Keratinocyte (primary cell): ENCODE data around the gene PHACTR1. TPM values are rescaled to one million over a fixed set of nuclear protein-coding genes. Genes with fewer than 3 reads are reported as not detected.
A peak's percentile ranks its signal among the peaks of the same experiment; 100 is the strongest.

ENCODE experiments used
- DNase-seq: peaks from one replicate; pipeline ENCODE4 v3.0.0-alpha.2; 2011; ENCODE audit warnings: low read depth, missing footprints, low spot score
- FAIRE-seq: peaks from 2 replicates; lab custom pipeline; 2011; peaks lifted over from hg19 to GRCh38; lab: Jason Lieb, UNC
- H2AFZ ChIP-seq: 2 replicates; pipeline ENCODE4 v1.6.0; 2012; ENCODE audit warnings: low read length, control low read depth, inconsistent platforms; ENCODE audit not compliant: control insufficient read depth
- H3K27ac ChIP-seq: 2 replicates; pipeline ENCODE4 v1.5.1; 2011; ENCODE audit warnings: low read length; ENCODE audit not compliant: control insufficient read depth, insufficient read depth
- H3K27me3 ChIP-seq: 3 replicates; pipeline ENCODE4 v1.6.0; 2011; ENCODE audit warnings: low read length; ENCODE audit not compliant: control insufficient read depth, insufficient read depth; ENCODE audit errors: extremely low read depth
- H3K36me3 ChIP-seq, 2 experiments: 2 replicates in 1 of 2; 3 replicates in 1 of 2; pipeline ENCODE4 v1.5.1; 2011; ENCODE audit warnings: low read length in 2 of 2, mild to moderate bottlenecking in 1 of 2; ENCODE audit not compliant: control insufficient read depth in 2 of 2, insufficient read depth in 2 of 2; ENCODE audit errors: extremely low read depth in 1 of 2
- H3K4me1 ChIP-seq: 3 replicates; pipeline ENCODE4 v1.5.1; 2011; ENCODE audit warnings: low read length; ENCODE audit not compliant: control insufficient read depth, insufficient read depth; ENCODE audit errors: extremely low read depth
- H3K4me2 ChIP-seq: 3 replicates; pipeline ENCODE4 v1.6.0; 2011; ENCODE audit warnings: low read depth, low read length; ENCODE audit not compliant: control insufficient read depth, insufficient read depth; ENCODE audit errors: extremely low read depth
- H3K4me3 ChIP-seq, 3 experiments: fragments of 200-600 bp in 1 of 3; sonication (generic) in 1 of 3; 2 replicates in 2 of 3; 3 replicates in 1 of 3; pipeline ENCODE4 v1.5.1; 2011 to 2016; ENCODE audit warnings: low read length in 3 of 3, mild to moderate bottlenecking in 3 of 3, control low read depth in 2 of 3, inconsistent platforms in 1 of 3, low read depth in 1 of 3, mixed read lengths in 1 of 3, mixed run types in 1 of 3, moderate library complexity in 1 of 3; ENCODE audit not compliant: control insufficient read depth in 2 of 3, insufficient read depth in 2 of 3; ENCODE audit errors: extremely low read depth in 1 of 3
- H3K79me2 ChIP-seq: 2 replicates; pipeline ENCODE4 v1.6.0; 2012; ENCODE audit warnings: low read length; ENCODE audit not compliant: control insufficient read depth, insufficient read depth
- H3K9ac ChIP-seq: 3 replicates; pipeline ENCODE4 v1.6.0; 2011; ENCODE audit warnings: low read length; ENCODE audit not compliant: control insufficient read depth, insufficient read depth; ENCODE audit errors: extremely low read depth
- H3K9me1 ChIP-seq: 3 replicates; pipeline ENCODE4 v1.6.0; 2011; ENCODE audit warnings: low read length; ENCODE audit not compliant: control insufficient read depth, insufficient read depth; ENCODE audit errors: extremely low read depth
- H3K9me3 ChIP-seq: 2 replicates; pipeline ENCODE4 v1.5.1; 2012; ENCODE audit warnings: low read depth, low read length; ENCODE audit not compliant: control insufficient read depth
- H4K20me1 ChIP-seq: 3 replicates; pipeline ENCODE4 v1.6.0; 2011; ENCODE audit warnings: low read length; ENCODE audit not compliant: control insufficient read depth, insufficient read depth; ENCODE audit errors: extremely low read depth
- EZH2 ChIP-seq: IDR thresholded peaks from one replicate; pipeline ENCODE4 v1.6.1; 2012; ENCODE audit warnings: inconsistent platforms, mild to moderate bottlenecking, low read length, moderate library complexity
- dilution Hi-C: fragments of 300-500 bp; cut with MboI; formaldehyde crosslinking; loops from one replicate; pipeline ENCODE4 v1.7.0; 2020; ENCODE audit warnings: low sequenced_read_pairs; ENCODE audit not compliant: extremely low pct_ligation_motif_present
- polyA plus RNA-seq, 5 experiments: library from polyadenylated mRNA; depleted of rRNA in 3 of 5; stranded (reverse) in 3 of 5; stranded (forward) in 1 of 5; unstranded in 1 of 5; fragments of >200 nt; gene quantifications; 1 replicate in 1 of 5; 2 replicates in 3 of 5; 3 replicates in 1 of 5; pipeline versions ENCODE4 v1.2.1 to v1.2.3, GENCODE V29; 2011 to 2012; ENCODE audit warnings: missing spikeins in 2 of 5, low read depth in 1 of 5, low replicate concordance in 1 of 5
- TF ChIP-seq, protein P1 (sequence below), 3 experiments: IDR thresholded peaks in 1 of 3; conservative IDR thresholded peaks in 1 of 3; optimal IDR thresholded peaks in 1 of 3; 2 replicates in 2 of 3; 3 replicates in 1 of 3; pipeline versions ENCODE3 to v1.5.1; 2011; ENCODE audit warnings: low read length in 3 of 3, mild to moderate bottlenecking in 3 of 3, moderate library complexity in 2 of 3, control low read depth in 1 of 3, inconsistent platforms in 1 of 3; ENCODE audit not compliant: insufficient read depth in 2 of 3; ENCODE audit errors: extremely low read depth in 1 of 3

The PHACTR1 gene
- polyA plus RNA-seq, 1 donor (not counting 4 experiments of a cell fraction or from before 2014, with no cell fraction given) = 0.22 TPM

DNA sequence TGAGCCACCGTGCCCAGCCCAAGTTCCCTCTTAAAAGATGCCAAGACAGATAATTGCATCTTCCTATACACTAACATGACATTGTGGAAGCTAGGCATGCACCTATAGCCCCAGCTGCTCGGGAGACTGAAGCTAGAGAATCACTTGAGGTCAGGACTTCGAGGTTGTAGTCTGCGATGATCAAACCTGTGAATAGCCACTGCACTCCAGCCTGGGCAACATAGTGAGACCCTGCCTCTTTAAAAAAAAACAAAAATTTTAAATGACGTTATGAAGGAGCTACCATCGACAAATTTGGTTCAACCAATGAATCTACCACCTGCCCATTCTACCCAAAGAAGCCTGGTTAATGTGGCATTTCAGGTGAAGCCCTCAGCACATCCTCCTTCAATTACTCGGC lies 531.1 kb downstream of the PHACTR1 start:
- H3K27me3 ChIP-seq = no peaks in the 10 kb centered on the region

DNA sequence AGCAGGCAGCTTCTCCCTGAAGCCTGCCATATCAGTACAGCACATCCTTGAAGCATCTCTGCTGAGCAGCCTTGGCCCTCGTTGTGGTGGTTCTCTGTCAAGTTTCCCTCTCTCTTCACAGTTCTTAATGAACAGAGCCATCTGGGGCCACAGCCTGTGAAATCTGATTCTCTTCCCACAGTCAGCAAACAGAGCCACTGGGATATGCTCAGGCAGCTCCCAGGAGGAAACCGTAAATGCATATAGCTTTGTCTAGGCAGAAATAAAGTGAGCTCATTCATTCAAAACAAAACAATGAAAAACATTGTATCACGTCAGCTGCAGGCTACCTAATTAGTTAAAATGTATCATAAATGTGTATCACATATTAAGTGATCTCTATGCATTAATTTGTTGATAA lies 531.5 kb downstream of the PHACTR1 start:
- peak overlapping the region; percentile 45 for H3K4me2 ChIP-seq
- DNase-seq (no peak), FAIRE-seq (peak; percentile 91)
- no peaks in the 10 kb centered on the region for H3K79me2 ChIP-seq
- H3K4me1 ChIP-seq = peaks cover 11% of the 10 kb centered on the region
- no peaks in the 10 kb centered on the region for H3K9me1 ChIP-seq
- H3K9me3 ChIP-seq = no peaks in the 10 kb centered on the region
- dilution Hi-C loops = no loop called here
- no peak overlapping the region for H3K4me3 ChIP-seq
- H3K9ac ChIP-seq = peak overlapping the region; percentile 45
- no peaks in the 10 kb centered on the region for H4K20me1 ChIP-seq
- H3K27ac ChIP-seq = peak overlapping the region; percentile 44
- no peaks in the 10 kb centered on the region for H3K27me3 ChIP-seq
- H2AFZ ChIP-seq = peak overlapping the region; percentile 77
- TF ChIP-seq, protein P1, sequence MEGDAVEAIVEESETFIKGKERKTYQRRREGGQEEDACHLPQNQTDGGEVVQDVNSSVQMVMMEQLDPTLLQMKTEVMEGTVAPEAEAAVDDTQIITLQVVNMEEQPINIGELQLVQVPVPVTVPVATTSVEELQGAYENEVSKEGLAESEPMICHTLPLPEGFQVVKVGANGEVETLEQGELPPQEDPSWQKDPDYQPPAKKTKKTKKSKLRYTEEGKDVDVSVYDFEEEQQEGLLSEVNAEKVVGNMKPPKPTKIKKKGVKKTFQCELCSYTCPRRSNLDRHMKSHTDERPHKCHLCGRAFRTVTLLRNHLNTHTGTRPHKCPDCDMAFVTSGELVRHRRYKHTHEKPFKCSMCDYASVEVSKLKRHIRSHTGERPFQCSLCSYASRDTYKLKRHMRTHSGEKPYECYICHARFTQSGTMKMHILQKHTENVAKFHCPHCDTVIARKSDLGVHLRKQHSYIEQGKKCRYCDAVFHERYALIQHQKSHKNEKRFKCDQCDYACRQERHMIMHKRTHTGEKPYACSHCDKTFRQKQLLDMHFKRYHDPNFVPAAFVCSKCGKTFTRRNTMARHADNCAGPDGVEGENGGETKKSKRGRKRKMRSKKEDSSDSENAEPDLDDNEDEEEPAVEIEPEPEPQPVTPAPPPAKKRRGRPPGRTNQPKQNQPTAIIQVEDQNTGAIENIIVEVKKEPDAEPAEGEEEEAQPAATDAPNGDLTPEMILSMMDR (optimal IDR thresholded peaks at IDR 0.05 in 1 of 3, IDR thresholded peaks at IDR 0.05 in 1 of 3, conservative IDR thresholded peaks at IDR 0.05 in 1 of 3; ENCODE audit: extremely low read depth in 1 of 3, insufficient read depth in 2 of 3, low read length in 3 of 3) = no peak
- no peak for TF ChIP-seq EZH2
- no peaks in the 10 kb centered on the region for H3K36me3 ChIP-seq

More for the DNA sequence above, 531.1 kb downstream of the PHACTR1 start:
- Histone ChIP-seq H3K79me2 (no peaks in the 10 kb centered on the region), H3K27ac (peak overlapping the region; percentile 44), H4K20me1 (no peaks in the 10 kb centered on the region), H3K9ac (peak overlapping the region; percentile 45), H3K9me1 (no peaks in the 10 kb centered on the region), H2AFZ (peak overlapping the region; percentile 77), H3K4me1 (peaks cover 11% of the 10 kb centered on the region), H3K9me3 (no peaks in the 10 kb centered on the region), H3K4me3 (no peak overlapping the region), H3K36me3 (no peaks in the 10 kb centered on the region), H3K4me2 (peak overlapping the region; percentile 45)
- TF ChIP-seq, protein P1 (optimal IDR thresholded peaks at IDR 0.05 in 1 of 3, IDR thresholded peaks at IDR 0.05 in 1 of 3, conservative IDR thresholded peaks at IDR 0.05 in 1 of 3; ENCODE audit: extremely low read depth in 1 of 3, insufficient read depth in 2 of 3, low read length in 3 of 3) = no peak
- no peak for TF ChIP-seq EZH2
- DNase-seq (no peak), FAIRE-seq (no peak)
- dilution Hi-C loops = no loop called here
